HFFc6 (cell line): ENCODE results near the gene MKKS. TPM values are rescaled to one million over a fixed set of nuclear protein-coding genes. Genes with fewer than 3 reads are reported as not detected.
A peak's percentile ranks its signal among the peaks of the same experiment; 100 is the strongest.

Experiments
- DNase-seq: peaks from one replicate; pipeline ENCODE4 v3.0.0-alpha.2; 2018
- H3K27ac Mint-ChIP-seq: 2 replicates; pipeline ENCODE4 v1.8.0; 2020; ENCODE audit warnings: mild to moderate bottlenecking, mixed read lengths
- H3K27me3 Mint-ChIP-seq: 2 replicates; pipeline ENCODE4 v1.8.0; 2021; ENCODE audit warnings: mild to moderate bottlenecking, moderate library complexity, mixed read lengths; ENCODE audit not compliant: insufficient read depth
- H3K36me3 Mint-ChIP-seq: 2 replicates; pipeline ENCODE4 v1.8.0; 2021; ENCODE audit warnings: low read depth, mixed read lengths
- H3K4me1 Mint-ChIP-seq: 2 replicates; pipeline ENCODE4 v1.8.0; 2020; ENCODE audit warnings: low read depth, mixed read lengths
- H3K4me3 Mint-ChIP-seq: 2 replicates; pipeline ENCODE4 v1.8.0; 2020; ENCODE audit warnings: mild to moderate bottlenecking, moderate library complexity, mixed read lengths
- H3K9me3 Mint-ChIP-seq: 2 replicates; pipeline ENCODE4 v1.8.0; 2020; ENCODE audit warnings: mild to moderate bottlenecking, mixed read lengths
- total RNA-seq, 6 experiments: library from RNA; stranded (reverse); fragmentation: NEBNext Ultra II Directional; extraction: Animal tissue kit (Norgen Biotek cat#: 25700); gene quantifications; 2 replicates in 1 of 6; 3 replicates in 5 of 6; pipeline ENCODE4 v1.2.3, GENCODE V29; 2021
- TF ChIP-seq, protein P1 (sequence below): fragments of 200-600 bp; sonication (generic); IDR thresholded peaks from 2 replicates; pipeline ENCODE4 v1.5.0; 2021; ENCODE audit warnings: antibody characterized with exemption, mild to moderate bottlenecking

MKKS gene
- total RNA-seq, 6 experiments from 2014 or later = 6.0 to 10.0 (median 8.0) TPM

DNA sequence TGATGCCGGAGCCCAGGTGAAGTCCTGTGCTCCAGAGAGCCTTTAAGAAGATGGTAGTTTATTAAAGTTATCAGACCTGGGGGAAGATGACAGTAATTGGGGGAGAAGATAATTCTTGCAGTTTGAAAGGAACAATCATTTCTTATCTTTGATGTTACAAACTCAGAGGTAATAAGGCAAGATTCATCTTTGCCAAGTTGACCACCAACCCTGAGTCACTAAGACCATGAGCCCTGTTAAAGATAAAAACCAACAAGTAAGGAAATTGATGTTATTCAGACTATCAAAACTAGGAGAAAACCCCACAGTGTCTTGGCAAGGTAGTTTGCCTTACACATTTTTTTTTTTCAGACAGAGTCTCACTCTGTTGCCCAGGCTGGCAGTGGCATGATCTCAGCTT lies 73.1 kb downstream of the MKKS start:
- H3K9me3 Mint-ChIP-seq = no peaks in the 10 kb centered on the region
- H3K27me3 Mint-ChIP-seq = peaks cover 12% of the 10 kb centered on the region
- no peak overlapping the region for H3K4me3 Mint-ChIP-seq
- H3K36me3 Mint-ChIP-seq = no peaks in the 10 kb centered on the region; the same call in 1 of the 2 replicates
- TF ChIP-seq, protein P1, sequence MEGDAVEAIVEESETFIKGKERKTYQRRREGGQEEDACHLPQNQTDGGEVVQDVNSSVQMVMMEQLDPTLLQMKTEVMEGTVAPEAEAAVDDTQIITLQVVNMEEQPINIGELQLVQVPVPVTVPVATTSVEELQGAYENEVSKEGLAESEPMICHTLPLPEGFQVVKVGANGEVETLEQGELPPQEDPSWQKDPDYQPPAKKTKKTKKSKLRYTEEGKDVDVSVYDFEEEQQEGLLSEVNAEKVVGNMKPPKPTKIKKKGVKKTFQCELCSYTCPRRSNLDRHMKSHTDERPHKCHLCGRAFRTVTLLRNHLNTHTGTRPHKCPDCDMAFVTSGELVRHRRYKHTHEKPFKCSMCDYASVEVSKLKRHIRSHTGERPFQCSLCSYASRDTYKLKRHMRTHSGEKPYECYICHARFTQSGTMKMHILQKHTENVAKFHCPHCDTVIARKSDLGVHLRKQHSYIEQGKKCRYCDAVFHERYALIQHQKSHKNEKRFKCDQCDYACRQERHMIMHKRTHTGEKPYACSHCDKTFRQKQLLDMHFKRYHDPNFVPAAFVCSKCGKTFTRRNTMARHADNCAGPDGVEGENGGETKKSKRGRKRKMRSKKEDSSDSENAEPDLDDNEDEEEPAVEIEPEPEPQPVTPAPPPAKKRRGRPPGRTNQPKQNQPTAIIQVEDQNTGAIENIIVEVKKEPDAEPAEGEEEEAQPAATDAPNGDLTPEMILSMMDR = no peak
- H3K27ac Mint-ChIP-seq = no peak overlapping the region
- DNase-seq = no peak
- H3K4me1 Mint-ChIP-seq = peaks cover 6% of the 10 kb centered on the region; the same call in 1 of the 2 replicates

DNA sequence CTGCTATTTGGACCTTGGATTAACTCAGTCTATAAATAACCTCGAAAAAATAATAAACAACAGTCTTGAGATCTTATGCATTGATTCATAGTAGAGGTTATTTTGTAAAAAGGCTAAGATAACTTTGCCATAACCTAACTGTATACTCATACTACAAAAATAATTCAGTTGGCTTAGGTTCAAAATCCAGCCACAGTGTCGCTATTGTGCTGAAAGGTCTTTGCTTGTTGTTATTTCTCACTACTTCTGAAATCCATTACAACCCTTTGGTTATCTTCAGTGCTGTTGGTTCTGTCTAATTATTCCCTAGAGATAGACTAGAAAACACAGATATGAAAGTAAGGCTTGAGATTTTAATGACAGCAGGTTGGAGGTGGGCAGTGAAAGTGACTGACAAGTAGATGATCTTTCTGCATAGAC lies 74.4 kb downstream of the MKKS start:
- no peak for DNase-seq
- Mint-ChIP-seq H3K27ac (no peak overlapping the region), H3K4me1 (peaks cover 6% of the 10 kb centered on the region; the same call in 1 of the 2 replicates), H3K36me3 (no peaks in the 10 kb centered on the region; the same call in 1 of the 2 replicates), H3K4me3 (no peak overlapping the region), H3K27me3 (peaks cover 9% of the 10 kb centered on the region; the same call in 1 of the 2 replicates), H3K9me3 (no peaks in the 10 kb centered on the region)
- TF ChIP-seq, protein P1 = no peak

DNA sequence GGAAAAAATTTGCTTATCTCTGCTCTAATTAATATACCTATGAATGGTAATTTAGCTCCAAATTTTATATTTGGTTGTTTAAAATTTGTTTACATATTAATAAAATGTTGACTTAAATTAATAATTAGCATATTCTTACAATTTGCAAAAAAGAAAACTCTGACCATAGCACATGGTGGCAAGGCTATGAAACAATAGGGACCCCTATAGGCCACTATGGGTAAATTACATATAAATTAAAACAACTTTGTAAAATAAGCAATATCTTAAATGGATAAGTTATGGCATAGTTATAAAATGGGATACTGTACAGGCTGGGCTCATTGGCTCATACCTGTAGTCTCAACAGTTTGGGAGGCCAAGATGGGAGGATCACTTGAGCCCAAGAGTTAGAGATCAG lies 76.0 kb downstream of the MKKS start:
- Mint-ChIP-seq H3K27ac (no peak overlapping the region), H3K4me1 (peaks cover 12% of the 10 kb centered on the region), H3K36me3 (no peaks in the 10 kb centered on the region; the same call in 1 of the 2 replicates), H3K9me3 (no peaks in the 10 kb centered on the region), H3K27me3 (peaks cover 6% of the 10 kb centered on the region), H3K4me3 (no peak overlapping the region)
- no peak for DNase-seq
- TF ChIP-seq, protein P1 = peak; percentile 79

DNA sequence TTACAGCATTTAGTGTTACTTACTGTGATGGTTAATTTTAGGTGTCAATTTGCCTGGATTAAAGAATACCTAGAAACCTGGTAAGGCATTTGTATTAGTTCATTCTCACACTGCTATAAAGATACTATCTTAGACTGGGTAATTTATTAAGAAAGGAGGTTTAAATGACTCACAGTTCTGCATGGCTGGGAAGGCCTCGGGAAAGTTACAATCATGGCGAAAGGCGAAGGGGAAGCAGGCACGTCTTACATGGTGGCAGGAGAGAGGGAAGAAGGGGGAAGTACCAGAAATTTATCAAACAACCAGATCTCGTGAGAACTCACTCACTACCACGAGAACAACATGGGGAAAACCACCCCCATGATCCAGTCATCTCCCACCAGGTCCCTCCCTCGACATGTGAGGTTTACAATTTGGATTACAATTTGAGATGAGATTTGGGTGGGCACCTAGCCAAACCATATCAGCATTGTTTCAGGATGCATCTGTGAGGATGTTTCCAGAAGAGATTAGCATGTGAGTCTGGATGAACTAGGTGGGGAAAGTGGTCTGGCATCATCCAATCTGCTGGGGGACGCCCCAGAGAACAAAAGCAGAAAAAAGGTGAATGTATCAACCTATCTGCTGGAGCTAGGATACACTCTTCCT lies 76.8 kb downstream of the MKKS start:
- DNase-seq = no peak
- TF ChIP-seq, protein P1 = no peak
- Mint-ChIP-seq H3K9me3 (no peaks in the 10 kb centered on the region), H3K4me1 (peaks cover 19% of the 10 kb centered on the region), H3K27me3 (peaks cover 4% of the 10 kb centered on the region), H3K4me3 (no peak overlapping the region), H3K36me3 (no peaks in the 10 kb centered on the region; the same call in 1 of the 2 replicates), H3K27ac (no peak overlapping the region)

DNA sequence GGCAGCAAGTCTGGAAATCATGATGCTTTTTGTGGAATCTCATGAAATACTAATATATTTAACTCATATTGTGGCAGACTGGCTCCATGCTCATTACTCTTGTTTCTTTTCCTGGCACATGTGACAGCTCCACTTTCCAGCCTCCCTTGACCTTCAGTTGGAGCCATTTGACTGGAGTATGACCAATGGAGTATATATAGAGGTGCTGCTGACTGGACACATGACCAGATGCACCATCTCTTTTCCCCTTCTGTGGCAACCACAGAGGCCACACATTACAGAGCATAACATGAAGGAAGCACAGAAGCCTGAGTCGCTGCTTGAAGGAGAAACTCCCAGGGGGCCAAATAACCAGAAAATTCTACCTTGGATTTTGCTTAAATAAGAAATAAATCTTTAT lies 77.4 kb downstream of the MKKS start:
- Mint-ChIP-seq H3K36me3 (no peaks in the 10 kb centered on the region; the same call in 1 of the 2 replicates), H3K4me3 (no peak overlapping the region), H3K27ac (no peak overlapping the region), H3K27me3 (peaks cover 5% of the 10 kb centered on the region), H3K4me1 (peaks cover 21% of the 10 kb centered on the region), H3K9me3 (no peaks in the 10 kb centered on the region)
- TF ChIP-seq, protein P1 = no peak
- DNase-seq = no peak
